ENCODE results near the gene LRP11. TPM values are rescaled to one million over a fixed set of nuclear protein-coding genes. Genes with fewer than 3 reads are reported as not detected.
A peak's percentile ranks its signal among the peaks of the same experiment; 100 is the strongest.

LRP11 gene
- total and polyA plus RNA-seq, 2 of the 13 experiments (the other 11 are each of a cell fraction or from before 2014, with no cell fraction given): 32.4 to 48.9 TPM

- peak; percentile 76 to 91 for TF ChIP-seq NR2F1 (CRISPR knock-in tag; IDR thresholded peaks at IDR 0.05)
- TF ChIP-seq ATF6 (CRISPR knock-in tag; conservative IDR thresholded peaks at IDR 0.05): no peak
- no peak for TF ChIP-seq RFX5 (IDR thresholded peaks at IDR 0.05; ENCODE audit: low read depth, low read length)
- TF ChIP-seq ZBTB7B (CRISPR knock-in tag; IDR thresholded peaks at IDR 0.05): peak; percentile 44; the same call in 1 of the 2 replicates
- no peak for TF ChIP-seq FOXP1 (IDR thresholded peaks at IDR 0.05)
- TF ChIP-seq FOXP1 (CRISPR knock-in tag; IDR thresholded peaks at IDR 0.05): peak; percentile 34; the same call in 1 of the 2 replicates
- peak in 1 of 2 experiments; percentile 23; a peak in 1 of 4 replicates for TF ChIP-seq EP300 (IDR thresholded peaks at IDR 0.05; ENCODE audit: low read depth in 2 of 2, low read length in 2 of 2)
- TF ChIP-seq EP300 (CRISPR knock-in tag; IDR thresholded peaks at IDR 0.05; ENCODE audit: borderline replicate concordance): no peak
- no peak for TF ChIP-seq SOX6 (IDR thresholded peaks at IDR 0.05)
- TF ChIP-seq SOX6 (CRISPR knock-in tag; IDR thresholded peaks at IDR 0.05): 0 out of 2 replicates have a peak, but pooled peaks have one; percentile 4
- no peak for TF ChIP-seq THAP9 (CRISPR knock-in tag; IDR thresholded peaks at IDR 0.05; ENCODE audit: borderline replicate concordance)
- TF ChIP-seq, protein P1, sequence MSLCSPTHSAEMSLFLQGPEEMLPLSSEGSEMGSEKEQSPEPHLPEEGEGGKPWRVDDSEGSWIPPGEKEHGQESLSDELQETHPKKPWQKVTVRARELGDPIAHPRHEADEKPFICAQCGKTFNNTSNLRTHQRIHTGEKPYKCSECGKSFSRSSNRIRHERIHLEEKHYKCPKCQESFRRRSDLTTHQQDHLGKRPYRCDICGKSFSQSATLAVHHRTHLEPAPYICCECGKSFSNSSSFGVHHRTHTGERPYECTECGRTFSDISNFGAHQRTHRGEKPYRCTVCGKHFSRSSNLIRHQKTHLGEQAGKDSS (CRISPR knock-in tag; IDR thresholded peaks at IDR 0.05; ENCODE audit: borderline replicate concordance, low read depth): 0 out of 2 replicates have a peak, but pooled peaks have one; percentile 36
- TF ChIP-seq, protein P2, sequence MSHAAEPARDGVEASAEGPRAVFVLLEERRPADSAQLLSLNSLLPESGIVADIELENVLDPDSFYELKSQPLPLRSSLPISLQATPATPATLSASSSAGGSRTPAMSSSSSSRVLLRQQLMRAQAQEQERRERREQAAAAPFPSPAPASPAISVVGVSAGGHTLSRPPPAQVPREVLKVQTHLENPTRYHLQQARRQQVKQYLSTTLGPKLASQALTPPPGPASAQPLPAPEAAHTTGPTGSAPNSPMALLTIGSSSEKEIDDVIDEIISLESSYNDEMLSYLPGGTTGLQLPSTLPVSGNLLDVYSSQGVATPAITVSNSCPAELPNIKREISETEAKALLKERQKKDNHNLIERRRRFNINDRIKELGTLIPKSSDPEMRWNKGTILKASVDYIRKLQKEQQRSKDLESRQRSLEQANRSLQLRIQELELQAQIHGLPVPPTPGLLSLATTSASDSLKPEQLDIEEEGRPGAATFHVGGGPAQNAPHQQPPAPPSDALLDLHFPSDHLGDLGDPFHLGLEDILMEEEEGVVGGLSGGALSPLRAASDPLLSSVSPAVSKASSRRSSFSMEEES (CRISPR knock-in tag; IDR thresholded peaks at IDR 0.05): no peak
- no peak for TF ChIP-seq ZNF7 (CRISPR knock-in tag; IDR thresholded peaks at IDR 0.05)
- no peak for TF ChIP-seq SOX13 (IDR thresholded peaks at IDR 0.05)
- peak in 1 of 2 experiments; percentile 86; a peak in 2 of 4 replicates for TF ChIP-seq SOX13 (CRISPR knock-in tag; conservative IDR thresholded peaks at IDR 0.05 in 1 of 2, IDR thresholded peaks at IDR 0.05 in 1 of 2)
- peak; percentile 13; the same call in 1 of the 2 replicates for TF ChIP-seq RCOR2 (CRISPR knock-in tag; IDR thresholded peaks at IDR 0.05)
- TF ChIP-seq ATF4 (CRISPR knock-in tag; IDR thresholded peaks at IDR 0.05): no peak
- TF ChIP-seq, protein P3, sequence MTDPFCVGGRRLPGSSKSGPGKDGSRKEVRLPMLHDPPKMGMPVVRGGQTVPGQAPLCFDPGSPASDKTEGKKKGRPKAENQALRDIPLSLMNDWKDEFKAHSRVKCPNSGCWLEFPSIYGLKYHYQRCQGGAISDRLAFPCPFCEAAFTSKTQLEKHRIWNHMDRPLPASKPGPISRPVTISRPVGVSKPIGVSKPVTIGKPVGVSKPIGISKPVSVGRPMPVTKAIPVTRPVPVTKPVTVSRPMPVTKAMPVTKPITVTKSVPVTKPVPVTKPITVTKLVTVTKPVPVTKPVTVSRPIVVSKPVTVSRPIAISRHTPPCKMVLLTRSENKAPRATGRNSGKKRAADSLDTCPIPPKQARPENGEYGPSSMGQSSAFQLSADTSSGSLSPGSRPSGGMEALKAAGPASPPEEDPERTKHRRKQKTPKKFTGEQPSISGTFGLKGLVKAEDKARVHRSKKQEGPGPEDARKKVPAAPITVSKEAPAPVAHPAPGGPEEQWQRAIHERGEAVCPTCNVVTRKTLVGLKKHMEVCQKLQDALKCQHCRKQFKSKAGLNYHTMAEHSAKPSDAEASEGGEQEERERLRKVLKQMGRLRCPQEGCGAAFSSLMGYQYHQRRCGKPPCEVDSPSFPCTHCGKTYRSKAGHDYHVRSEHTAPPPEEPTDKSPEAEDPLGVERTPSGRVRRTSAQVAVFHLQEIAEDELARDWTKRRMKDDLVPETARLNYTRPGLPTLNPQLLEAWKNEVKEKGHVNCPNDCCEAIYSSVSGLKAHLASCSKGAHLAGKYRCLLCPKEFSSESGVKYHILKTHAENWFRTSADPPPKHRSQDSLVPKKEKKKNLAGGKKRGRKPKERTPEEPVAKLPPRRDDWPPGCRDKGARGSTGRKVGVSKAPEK (CRISPR knock-in tag; IDR thresholded peaks at IDR 0.05; ENCODE audit: borderline replicate concordance): 0 out of 2 replicates have a peak, but pooled peaks have one; percentile 16
Measured at GRCh38 chr6:149859938-149860337, 4.2 kb downstream of the LRP11 start (continued).
